GM19438 (cell line): ENCODE measurements around the gene CENPVL1.
"Not testable (repeated sequence)": the region's sequence is repeated elsewhere in the genome, so short reads cannot be mapped to it uniquely, and the experiment has no call there.

ENCODE experiments used
- ATAC-seq: cut with Tn5 transposase; IDR thresholded peaks from one replicate; pipeline ENCODE4 v1.9.1; 2021; ENCODE audit warnings: low read depth; ENCODE audit not compliant: unreplicated experiment

The CENPVL1 gene

DNA sequence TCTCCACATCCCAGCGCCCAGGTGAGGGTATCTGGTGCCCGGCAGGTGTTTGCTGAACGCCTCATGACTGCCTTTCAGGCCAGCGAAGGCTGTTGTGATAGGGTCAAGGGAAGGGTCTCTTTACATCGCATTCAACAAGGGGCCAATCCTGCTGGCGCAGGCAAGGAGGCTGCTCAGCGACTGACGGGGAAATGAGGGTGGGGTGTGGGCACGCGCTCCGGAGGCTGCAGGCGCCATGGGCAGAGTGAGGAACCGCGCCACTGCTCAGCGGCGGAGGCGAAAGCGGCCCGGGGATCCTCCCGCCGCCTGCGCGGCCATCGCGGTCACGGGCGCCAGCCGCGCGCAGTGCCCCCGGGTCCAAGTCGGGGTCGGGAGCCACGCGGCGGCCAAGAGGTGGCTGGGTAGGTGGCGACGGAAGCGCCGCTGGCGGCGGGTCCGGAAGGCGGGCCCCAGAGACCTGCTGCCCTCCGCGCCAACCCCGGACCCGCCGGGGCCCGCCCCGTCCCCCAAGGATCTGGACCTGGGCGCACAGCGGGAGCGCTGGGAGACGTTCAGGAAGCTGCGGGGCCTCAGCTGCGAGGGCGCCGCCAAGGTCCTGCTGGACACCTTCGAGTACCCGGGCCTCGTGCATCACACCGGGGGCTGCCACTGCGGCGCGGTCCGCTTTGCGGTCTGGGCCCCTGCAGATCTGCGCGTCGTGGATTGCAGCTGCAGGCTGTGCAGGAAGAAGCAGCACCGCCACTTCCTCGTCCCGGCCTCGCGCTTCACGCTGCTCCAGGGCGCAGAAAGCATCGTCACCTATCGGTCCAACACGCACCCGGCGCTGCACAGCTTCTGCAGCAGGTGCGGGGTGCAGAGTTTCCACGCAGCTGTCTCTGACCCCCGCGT lies at the start of gene CENPVL1:
Gene CENPVL1, plus strand, starts transcription at position 236 of the 888 bp plus-strand sequence. Its CDS starts 0 bp downstream, at position 236.
- ATAC-seq, result not testable (repeated sequence)

DNA sequence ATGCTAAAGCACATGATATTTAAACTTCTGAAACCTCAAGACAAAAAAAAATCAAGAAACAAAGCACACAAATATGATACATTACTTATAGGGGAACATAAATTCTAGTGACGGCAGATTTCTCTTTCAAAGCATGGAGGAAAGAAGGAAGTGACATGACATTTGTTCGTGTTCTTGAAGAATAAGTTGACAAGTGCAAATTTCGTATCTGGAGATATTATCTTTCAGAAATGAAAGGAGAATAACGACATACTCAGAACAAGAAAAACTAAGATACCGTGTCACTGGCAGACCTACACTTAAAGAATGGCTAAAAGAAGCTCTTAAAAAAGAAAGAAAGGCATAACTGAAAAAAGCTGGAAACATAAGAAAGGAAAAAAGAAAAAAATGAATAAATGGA lies 44.3 kb upstream of the CENPVL1 start:
- ATAC-seq, result no peak

DNA sequence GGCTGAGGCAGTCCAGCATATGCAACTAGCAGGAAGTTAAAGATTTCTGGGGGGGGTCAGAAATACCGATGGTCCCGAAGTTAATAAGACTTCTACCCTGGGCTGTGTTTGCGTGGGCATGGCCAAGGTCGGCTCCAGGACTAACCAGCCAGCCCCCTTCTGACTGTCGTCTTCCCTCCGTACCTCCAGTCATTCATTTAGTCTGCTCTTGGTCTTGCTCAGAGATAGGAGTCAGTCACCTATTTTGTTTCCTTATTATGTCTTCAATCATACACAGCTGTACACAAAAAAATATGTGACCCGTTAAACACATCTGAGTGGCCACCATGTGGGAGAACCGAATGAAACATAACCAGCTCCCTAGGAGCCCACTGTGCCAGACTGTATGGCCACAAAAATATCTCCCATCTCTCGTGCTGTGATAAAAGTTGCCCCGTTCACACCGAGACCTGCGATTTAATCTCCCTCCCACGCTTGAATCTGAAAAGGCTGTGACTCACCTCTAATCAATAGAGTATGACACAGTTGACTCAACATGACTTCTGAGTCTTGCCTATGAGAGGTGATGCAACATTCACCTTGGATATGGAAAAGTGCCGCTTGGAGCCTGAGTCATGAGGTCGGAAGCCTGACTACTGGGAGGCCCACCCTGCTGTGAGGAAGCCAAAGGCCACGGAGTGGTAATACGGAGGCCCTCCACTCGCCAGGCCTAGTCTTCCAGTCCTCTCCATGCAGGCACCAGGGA lies 30.5 kb upstream of the CENPVL1 start:
- ATAC-seq, result not testable (repeated sequence)

DNA sequence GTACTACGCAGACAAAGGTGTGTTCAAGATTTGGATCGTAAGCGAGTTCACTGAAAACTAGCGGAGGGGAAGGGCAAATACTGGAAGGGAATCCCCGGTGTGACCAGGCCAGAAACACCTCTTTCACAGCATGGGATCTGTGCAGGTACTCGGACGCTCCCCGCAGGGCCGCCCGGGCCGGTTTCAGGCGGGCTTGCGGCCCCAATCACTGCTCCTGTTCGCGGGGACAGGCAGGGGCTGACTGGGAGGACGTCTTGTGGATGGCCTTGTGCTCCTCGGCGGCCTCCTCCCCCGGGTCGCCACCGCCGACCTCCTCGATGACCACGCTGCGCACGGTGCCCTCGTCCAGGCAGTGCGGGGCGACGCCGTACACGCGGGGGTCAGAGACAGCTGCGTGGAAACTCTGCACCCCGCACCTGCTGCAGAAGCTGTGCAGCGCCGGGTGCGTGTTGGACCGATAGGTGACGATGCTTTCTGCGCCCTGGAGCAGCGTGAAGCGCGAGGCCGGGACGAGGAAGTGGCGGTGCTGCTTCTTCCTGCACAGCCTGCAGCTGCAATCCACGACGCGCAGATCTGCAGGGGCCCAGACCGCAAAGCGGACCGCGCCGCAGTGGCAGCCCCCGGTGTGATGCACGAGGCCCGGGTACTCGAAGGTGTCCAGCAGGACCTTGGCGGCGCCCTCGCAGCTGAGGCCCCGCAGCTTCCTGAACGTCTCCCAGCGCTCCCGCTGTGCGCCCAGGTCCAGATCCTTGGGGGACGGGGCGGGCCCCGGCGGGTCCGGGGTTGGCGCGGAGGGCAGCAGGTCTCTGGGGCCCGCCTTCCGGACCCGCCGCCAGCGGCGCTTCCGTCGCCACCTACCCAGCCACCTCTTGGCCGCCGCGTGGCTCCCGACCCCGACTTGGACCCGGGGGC lies 28.2 kb upstream of the CENPVL1 start:
- not testable (repeated sequence) for ATAC-seq

DNA sequence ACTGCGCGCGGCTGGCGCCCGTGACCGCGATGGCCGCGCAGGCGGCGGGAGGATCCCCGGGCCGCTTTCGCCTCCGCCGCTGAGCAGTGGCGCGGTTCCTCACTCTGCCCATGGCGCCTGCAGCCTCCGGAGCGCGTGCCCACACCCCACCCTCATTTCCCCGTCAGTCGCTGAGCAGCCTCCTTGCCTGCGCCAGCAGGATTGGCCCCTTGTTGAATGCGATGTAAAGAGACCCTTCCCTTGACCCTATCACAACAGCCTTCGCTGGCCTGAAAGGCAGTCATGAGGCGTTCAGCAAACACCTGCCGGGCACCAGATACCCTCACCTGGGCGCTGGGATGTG lies 27.6 kb upstream of the CENPVL1 start, which contains the start of gene CENPVL2:
Gene CENPVL2, minus strand, starts transcription at position 112 of the 343 bp plus-strand sequence. Its CDS starts 0 bp downstream, at position 112.
- not testable (repeated sequence) for ATAC-seq

DNA sequence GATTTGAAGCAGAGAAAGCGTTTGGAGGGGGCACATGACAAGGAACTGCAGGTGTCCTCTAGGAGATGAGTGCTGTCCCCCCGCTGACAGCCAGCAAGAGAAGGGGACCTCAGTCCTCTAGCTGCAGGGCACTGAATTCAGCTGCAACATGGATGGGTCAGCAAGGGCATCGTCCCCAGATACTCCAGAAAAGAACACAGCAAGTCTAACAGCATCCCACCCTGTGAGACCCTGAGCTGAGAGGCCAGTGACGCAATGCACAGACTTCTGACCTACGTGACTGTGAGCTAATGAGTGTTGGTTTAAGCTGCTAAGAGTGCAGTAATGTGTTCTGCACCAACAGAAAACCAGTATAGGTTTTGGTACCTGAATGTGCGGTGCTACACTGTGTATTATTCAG lies 16.1 kb upstream of the CENPVL1 start:
- no peak for ATAC-seq

DNA sequence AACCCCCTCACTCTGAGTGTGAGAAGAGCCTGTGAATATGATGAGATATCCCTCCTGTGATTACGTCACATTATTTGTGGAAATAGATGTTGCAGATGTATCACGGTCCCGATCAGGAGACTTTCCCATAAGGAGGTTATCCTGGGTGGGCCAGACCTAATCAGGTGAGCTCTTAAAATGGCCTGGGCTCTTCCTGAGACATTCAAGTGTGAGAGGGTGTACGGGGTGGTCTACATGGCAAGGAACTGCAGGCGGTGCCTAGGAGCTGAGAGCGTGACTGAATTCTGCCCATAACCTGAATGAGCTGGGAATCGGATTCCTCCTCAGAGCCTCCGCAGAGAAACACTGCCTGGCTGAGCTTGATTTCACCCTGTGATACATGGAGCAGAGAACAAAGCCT lies 12.9 kb upstream of the CENPVL1 start:
- no peak for ATAC-seq

DNA sequence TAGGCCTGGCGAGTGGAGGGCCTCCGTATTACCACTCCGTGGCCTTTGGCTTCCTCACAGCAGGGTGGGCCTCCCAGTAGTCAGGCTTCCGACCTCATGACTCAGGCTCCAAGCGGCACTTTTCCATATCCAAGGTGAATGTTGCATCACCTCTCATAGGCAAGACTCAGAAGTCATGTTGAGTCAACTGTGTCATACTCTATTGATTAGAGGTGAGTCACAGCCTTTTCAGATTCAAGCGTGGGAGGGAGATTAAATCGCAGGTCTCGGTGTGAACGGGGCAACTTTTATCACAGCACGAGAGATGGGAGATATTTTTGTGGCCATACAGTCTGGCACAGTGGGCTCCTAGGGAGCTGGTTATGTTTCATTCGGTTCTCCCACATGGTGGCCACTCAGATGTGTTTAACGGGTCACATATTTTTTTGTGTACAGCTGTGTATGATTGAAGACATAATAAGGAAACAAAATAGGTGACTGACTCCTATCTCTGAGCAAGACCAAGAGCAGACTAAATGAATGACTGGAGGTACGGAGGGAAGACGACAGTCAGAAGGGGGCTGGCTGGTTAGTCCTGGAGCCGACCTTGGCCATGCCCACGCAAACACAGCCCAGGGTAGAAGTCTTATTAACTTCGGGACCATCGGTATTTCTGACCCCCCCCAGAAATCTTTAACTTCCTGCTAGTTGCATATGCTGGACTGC lies 2.8 kb downstream of the CENPVL1 start:
- not testable (repeated sequence) for ATAC-seq

DNA sequence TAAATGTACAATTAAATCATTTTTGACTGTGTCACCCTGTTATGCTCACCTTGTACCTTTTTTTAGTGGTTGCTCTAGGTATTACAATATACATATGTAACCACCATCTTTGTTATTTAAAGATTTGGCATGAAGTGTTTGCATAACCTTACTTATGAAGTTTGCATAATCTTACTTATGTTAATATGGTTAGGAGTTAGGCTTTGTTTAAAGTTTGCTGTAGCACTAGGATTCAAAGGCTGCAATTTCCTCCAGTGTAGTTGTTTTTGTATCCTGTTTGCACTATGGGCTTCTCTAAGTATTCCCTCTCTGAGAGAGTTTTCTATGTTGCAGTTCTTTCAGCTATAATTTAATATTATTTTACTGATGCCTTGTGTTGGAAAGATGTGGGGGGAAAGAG lies 17.9 kb downstream of the CENPVL1 start:
- no peak for ATAC-seq

DNA sequence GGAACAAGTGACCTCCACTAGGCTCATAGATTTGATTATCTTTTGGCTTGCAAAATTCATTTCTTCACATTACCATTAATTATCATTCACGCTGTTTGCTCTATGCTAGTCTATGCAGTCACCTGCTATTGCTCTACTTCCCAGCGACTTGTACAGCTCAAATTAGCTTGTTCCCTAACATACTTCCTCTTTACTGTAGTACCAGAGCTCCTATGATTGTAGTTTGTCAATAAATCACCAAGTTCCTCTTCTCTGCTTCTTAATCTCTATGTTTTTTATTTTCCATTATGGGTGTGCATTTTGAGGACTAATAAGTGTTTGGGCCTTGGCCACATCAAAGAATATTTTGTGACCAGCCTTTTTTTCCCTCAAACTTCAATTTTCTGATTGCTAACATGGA lies 26.8 kb downstream of the CENPVL1 start:
- ATAC-seq, result no peak

DNA sequence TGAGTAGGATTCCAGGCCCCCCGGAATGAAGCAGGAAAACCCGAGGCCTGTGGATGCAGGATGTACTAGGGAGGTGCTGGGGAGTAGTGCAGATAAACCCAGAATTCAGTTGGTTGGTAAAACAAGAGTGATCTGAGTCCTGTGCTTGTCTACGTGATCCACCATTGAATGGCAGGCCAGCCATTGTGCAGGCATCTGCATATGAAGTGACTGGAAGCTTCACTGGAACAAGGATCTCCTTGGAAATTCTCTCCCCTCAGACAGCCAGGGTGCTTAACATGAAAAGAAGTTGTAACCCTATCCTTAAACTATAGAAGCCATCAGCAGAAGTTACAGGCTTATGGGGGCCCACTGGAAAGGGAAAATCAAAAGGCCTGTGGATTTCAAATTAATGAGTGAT lies 32.3 kb downstream of the CENPVL1 start:
- no peak for ATAC-seq

DNA sequence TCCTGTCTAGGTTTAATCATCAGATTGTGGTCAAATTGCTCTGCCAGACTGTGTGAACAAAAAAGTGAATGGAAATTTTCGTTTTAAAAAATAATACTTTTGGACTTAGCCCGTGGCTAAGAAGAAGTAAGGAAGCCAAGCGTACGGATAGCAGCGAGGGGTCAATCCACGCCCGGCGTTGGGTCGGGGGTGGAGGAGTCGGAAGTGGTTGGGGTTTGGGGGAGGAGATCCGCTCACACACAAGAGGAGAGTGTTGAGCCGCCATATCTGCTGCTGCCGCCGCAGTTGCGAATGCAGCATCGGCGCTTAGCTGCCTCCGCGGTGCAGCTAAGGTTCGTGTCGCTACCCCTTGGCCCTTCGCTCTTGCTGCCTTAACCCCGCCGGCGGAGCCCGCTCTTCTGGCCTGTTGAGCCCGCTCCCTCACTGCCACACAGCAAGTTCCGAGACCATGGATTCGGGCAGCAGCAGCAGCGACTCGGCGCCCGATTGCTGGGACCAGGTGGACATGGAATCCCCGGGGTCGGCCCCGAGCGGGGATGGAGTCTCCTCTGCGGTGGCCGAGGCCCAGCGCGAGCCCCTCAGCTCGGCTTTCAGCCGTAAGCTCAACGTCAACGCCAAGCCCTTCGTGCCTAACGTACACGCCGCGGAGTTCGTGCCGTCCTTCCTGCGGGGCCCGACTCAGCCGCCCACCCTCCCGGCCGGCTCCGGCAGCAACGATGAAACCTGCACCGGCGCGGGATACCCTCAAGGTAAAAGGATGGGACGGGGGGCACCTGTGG lies 33.1 kb downstream of the CENPVL1 start, which contains the start of gene GSPT2:
Gene GSPT2, plus strand, starts transcription at position 264 of the 779 bp plus-strand sequence. Its CDS starts 185 bp downstream, at position 449.
- peak; percentile 82 for ATAC-seq

DNA sequence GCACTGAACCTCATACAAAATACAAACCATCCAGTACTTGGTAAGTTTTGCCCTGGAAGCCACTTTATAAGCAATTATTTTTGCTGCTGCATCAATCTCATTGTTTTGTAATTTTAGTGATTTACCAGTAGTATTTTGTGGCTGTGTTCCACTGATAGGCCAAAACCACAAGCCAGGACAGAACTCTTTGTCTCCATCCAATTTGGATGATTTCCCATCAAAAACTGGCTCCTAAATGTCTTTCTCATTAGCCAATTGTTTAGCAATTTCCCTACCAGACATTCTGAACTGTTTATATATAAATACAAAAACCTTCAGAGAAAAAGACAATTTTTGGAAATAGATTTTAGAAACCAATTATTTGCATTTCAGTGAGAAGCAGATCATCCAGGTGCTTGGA lies 37.4 kb downstream of the CENPVL1 start:
- no peak for ATAC-seq

DNA sequence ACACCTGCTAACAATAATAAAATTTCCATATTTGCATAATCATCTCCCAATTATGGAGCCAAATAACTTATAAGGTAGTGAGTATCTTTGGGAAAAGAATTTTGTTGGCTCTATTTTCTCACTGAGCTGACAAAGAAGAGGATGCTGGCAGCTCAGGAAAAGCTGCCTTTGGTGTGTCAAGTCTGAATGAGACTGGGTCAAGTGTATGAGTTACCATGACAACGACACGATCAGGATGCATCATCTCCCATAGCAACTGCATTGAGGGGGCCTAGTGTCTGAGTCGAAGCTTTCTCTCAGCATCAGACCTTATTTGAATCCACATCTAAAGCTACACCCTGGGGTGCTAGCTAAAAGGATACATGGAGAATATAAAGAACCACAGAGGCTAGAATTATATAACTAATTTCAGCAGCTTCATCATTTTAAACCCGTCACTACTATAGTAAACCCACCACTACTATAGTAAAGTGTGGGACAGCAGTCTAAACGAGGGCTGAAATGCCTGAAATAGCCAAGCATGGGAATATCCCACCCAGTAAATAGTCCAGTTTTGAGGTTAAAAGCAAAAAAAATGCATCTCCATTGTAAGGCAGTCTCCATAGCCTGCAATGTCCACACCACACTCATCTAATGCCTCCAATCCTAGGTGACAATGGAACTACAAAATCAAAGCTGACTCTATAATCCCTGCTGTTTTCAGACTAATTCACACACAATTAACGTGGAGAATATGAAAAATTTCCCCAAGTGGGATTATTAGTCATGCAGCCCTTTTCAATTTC lies 48.9 kb downstream of the CENPVL1 start:
- no peak for ATAC-seq

DNA sequence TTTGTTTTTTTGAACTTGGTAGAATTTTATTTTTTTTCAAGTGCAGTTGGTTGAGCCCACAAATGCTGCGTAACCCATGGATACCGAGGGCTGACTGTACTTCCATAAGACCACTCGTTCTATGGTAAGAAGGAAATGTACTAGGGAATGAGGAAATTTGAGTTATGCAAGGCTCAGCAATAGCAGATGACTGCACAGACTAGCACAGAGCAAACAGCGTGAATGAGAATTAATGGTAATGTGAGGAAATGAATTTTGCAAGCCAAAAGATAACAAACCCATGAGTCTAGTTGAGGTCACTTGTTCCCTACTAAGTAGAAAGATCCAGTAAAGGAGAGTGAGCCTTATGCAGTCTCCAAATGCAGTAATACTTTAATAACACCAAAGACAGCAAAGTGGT lies 50.3 kb downstream of the CENPVL1 start:
- no peak for ATAC-seq
